B cell (primary cell): ENCODE measurements around the gene CDK13.

Experiments used
- CTCF ChIP-seq: fragments of 200-600 bp; IDR thresholded peaks from one replicate; pipeline ENCODE4 v1.8.0; 2022; ENCODE audit warnings: antibody characterized with exemption, mild to moderate bottlenecking
- EZH2 ChIP-seq: IDR thresholded peaks from 2 replicates; pipeline ENCODE4 v1.6.1; 2012; ENCODE audit warnings: borderline replicate concordance, low read depth, mild to moderate bottlenecking, moderate library complexity, low read length; ENCODE audit not compliant: insufficient read depth, poor library complexity, severe bottlenecking

DNA sequence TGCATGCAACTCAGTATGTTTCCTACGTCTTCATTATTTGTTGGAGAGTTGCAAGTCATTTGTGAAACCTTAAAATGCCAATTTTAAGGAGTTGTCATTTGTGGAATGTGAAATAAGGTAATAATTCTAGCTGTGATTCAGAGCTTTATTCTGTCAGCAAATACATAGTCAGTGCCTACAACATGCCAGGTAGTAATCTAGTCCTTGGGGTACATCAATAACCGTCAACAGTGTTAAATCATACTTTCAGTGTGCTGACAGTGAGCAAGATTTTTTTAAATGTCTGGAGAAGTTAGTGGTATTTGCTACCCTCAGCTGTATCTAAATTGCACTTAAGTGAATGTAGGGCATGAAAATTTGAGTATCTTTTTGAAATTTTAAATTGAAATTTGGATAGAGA is 147.7 kb downstream of the CDK13 start:
- TF ChIP-seq CTCF (no peak), EZH2 (no peak)
